Panc1 (cell line): ENCODE results near the gene ADIPOR1. TPM values are rescaled to one million over a fixed set of nuclear protein-coding genes. Genes with fewer than 3 reads are reported as not detected.
"Not testable (repeated sequence)": the region's sequence is repeated elsewhere in the genome, so short reads cannot be mapped to it uniquely, and the experiment has no call there.

Source experiments
- ATAC-seq: fragments of 200-7000 bp; cut with Tn5 transposase; 2 replicates; pipeline ENCODE4 v1.9.1; 2020; ENCODE audit warnings: mild to moderate bottlenecking, moderate library complexity
- BruUV-seq: library from RNA; stranded (reverse); fragments of 400-500 nt; replicated peaks from 2 replicates; lab custom pipeline; 2021; lab: Mats Ljungman, UMichigan
- CTCF ChIA-PET: fragments of 300-600 bp; sonication (Branson Sonifier 250); formaldehyde crosslinking; loops from one replicate; lab custom pipeline; 2022; ENCODE audit warnings: antibody characterized with exemption; lab: Charles Lee
- POLR2A ChIA-PET: fragments of 300-600 bp; sonication (Branson Sonifier 250); formaldehyde crosslinking; loops from one replicate; lab custom pipeline; 2022; ENCODE audit warnings: antibody characterized with exemption; lab: Charles Lee
- DNase-seq: peaks from one replicate; pipeline ENCODE4 v3.0.0-alpha.2; 2010; ENCODE audit warnings: low read depth, low spot score
- H3K27ac ChIP-seq: 2 replicates; pipeline ENCODE4 v1.5.1; 2011; ENCODE audit warnings: mild to moderate bottlenecking, low read length, inconsistent platforms
- H3K27me3 ChIP-seq: fragments of 200-500 bp; sonication (Bioruptor generic); 2 replicates; pipeline ENCODE4 v1.6.0; 2014; ENCODE audit warnings: low read length, inconsistent platforms; ENCODE audit not compliant: control insufficient read depth, insufficient read depth
- H3K36me3 ChIP-seq: fragments of 200-500 bp; sonication (Bioruptor generic); 2 replicates; pipeline ENCODE4 v1.5.1; 2014; ENCODE audit warnings: inconsistent platforms, mild to moderate bottlenecking, low read length, moderate library complexity; ENCODE audit not compliant: control insufficient read depth, insufficient read depth
- H3K4me1 ChIP-seq: 2 replicates; pipeline ENCODE4 v1.5.1; 2011; ENCODE audit warnings: inconsistent platforms, mild to moderate bottlenecking, low read length, moderate library complexity; ENCODE audit not compliant: control insufficient read depth, insufficient read depth
- H3K4me3 ChIP-seq, 2 experiments: 2 replicates each; pipeline ENCODE4 v1.5.1; 2011 to 2012; ENCODE audit warnings: low read depth in 2 of 2, low read length in 2 of 2, mild to moderate bottlenecking in 2 of 2, inconsistent platforms in 1 of 2, moderate library complexity in 1 of 2
- H3K9me3 ChIP-seq: fragments of 200-500 bp; sonication (Bioruptor generic); 2 replicates; pipeline ENCODE4 v1.5.1; 2014; ENCODE audit warnings: low read depth, mild to moderate bottlenecking, inconsistent platforms, low read length, moderate library complexity; ENCODE audit not compliant: control insufficient read depth, insufficient read depth
- POLR2AphosphoS5 ChIP-seq: IDR thresholded peaks from 2 replicates; pipeline ENCODE4 v1.6.1; 2012; ENCODE audit warnings: mild to moderate bottlenecking, low read depth, low read length, moderate library complexity
- SIN3A ChIP-seq: IDR thresholded peaks from 2 replicates; pipeline ENCODE4 v1.6.1; 2012; ENCODE audit warnings: low read depth, mild to moderate bottlenecking, low read length, moderate library complexity, borderline replicate concordance; ENCODE audit not compliant: insufficient read depth
- TCF7L2 ChIP-seq: IDR thresholded peaks from 2 replicates; pipeline ENCODE4 v1.6.1; 2011; ENCODE audit warnings: mild to moderate bottlenecking, low read depth, low read length, inconsistent platforms
- in situ Hi-C: cut with HindIII; loops from 2 replicates; pipeline ENCODE4 v1.10.0; 2016; ENCODE audit warnings: low sequenced_read_pairs, low pct_unique_long_range_greater_than_20kb
- intact Hi-C: fragments of 100-400 bp; cut with micrococcal nuclease; formaldehyde crosslinking; loops from one replicate; pipeline ENCODE4 v1.10.0; 2022; ENCODE audit not compliant: unreplicated experiment
- total RNA-seq: library from RNA; stranded (reverse); gene quantifications from one replicate; pipeline ENCODE4 v1.2.1, GENCODE V29; 2021; ENCODE audit not compliant: unreplicated experiment
- TF ChIP-seq, protein P1 (sequence below), 2 experiments: IDR thresholded peaks; 2 replicates each; pipeline ENCODE4 v1.6.1; 2011 to 2012; ENCODE audit warnings: low read depth in 2 of 2, control low read depth in 1 of 2, low read length in 1 of 2, mild to moderate bottlenecking in 1 of 2, moderate library complexity in 1 of 2; ENCODE audit not compliant: insufficient read depth in 1 of 2
- TF ChIP-seq, protein P2 (sequence below): fragments of 450-650 bp; IDR thresholded peaks from 2 replicates; pipeline ENCODE4 v1.5.1; 2017; ENCODE audit warnings: mild to moderate bottlenecking

Gene ADIPOR1
- total RNA-seq, 1 experiment from 2014 or later, result 78.2 TPM

DNA sequence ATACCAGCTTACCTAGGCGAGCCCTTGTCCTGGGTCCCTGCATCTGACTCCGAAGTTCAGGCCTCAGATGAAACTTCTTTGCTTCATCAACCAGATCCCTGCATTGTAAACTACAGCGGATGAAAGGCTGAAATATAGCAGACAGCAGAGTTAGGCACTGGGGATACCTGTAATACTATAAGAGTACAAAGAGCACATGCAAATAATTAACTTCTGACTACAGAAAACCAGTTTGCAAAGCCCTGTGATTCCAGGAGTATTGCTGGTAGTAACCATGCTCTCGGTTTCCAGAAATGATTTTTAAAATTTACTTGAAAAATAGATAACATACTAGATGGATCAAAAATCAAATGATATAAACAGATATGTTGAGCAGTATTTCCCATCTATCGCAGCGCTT lies 49.1 kb downstream of the ADIPOR1 start:
- no peak for TF ChIP-seq POLR2AphosphoS5
- TF ChIP-seq, protein P1, sequence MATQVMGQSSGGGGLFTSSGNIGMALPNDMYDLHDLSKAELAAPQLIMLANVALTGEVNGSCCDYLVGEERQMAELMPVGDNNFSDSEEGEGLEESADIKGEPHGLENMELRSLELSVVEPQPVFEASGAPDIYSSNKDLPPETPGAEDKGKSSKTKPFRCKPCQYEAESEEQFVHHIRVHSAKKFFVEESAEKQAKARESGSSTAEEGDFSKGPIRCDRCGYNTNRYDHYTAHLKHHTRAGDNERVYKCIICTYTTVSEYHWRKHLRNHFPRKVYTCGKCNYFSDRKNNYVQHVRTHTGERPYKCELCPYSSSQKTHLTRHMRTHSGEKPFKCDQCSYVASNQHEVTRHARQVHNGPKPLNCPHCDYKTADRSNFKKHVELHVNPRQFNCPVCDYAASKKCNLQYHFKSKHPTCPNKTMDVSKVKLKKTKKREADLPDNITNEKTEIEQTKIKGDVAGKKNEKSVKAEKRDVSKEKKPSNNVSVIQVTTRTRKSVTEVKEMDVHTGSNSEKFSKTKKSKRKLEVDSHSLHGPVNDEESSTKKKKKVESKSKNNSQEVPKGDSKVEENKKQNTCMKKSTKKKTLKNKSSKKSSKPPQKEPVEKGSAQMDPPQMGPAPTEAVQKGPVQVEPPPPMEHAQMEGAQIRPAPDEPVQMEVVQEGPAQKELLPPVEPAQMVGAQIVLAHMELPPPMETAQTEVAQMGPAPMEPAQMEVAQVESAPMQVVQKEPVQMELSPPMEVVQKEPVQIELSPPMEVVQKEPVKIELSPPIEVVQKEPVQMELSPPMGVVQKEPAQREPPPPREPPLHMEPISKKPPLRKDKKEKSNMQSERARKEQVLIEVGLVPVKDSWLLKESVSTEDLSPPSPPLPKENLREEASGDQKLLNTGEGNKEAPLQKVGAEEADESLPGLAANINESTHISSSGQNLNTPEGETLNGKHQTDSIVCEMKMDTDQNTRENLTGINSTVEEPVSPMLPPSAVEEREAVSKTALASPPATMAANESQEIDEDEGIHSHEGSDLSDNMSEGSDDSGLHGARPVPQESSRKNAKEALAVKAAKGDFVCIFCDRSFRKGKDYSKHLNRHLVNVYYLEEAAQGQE (IDR thresholded peaks at IDR 0.05; ENCODE audit: insufficient read depth in 1 of 2, low read depth in 2 of 2, low read length in 1 of 2), result no peak
- TF ChIP-seq TCF7L2, result no peak
- TF ChIP-seq SIN3A, result no peak
- TF ChIP-seq, protein P2, sequence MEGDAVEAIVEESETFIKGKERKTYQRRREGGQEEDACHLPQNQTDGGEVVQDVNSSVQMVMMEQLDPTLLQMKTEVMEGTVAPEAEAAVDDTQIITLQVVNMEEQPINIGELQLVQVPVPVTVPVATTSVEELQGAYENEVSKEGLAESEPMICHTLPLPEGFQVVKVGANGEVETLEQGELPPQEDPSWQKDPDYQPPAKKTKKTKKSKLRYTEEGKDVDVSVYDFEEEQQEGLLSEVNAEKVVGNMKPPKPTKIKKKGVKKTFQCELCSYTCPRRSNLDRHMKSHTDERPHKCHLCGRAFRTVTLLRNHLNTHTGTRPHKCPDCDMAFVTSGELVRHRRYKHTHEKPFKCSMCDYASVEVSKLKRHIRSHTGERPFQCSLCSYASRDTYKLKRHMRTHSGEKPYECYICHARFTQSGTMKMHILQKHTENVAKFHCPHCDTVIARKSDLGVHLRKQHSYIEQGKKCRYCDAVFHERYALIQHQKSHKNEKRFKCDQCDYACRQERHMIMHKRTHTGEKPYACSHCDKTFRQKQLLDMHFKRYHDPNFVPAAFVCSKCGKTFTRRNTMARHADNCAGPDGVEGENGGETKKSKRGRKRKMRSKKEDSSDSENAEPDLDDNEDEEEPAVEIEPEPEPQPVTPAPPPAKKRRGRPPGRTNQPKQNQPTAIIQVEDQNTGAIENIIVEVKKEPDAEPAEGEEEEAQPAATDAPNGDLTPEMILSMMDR, result no peak
- ATAC-seq (no peak), DNase-seq (no peak)
- in situ Hi-C loops, result no loop called here
- POLR2A ChIA-PET, result no interaction called here
- peaks cover 35% of the 10 kb centered on the region for H3K36me3 ChIP-seq
- H3K4me3 ChIP-seq, result no peak overlapping the region
- intact Hi-C loops, result no loop called here
- no peaks in the 10 kb centered on the region for H3K4me1 ChIP-seq
- no TSS peak for BruUV-seq
- no peaks in the 10 kb centered on the region for H3K27me3 ChIP-seq
- CTCF ChIA-PET, result no interaction called here
- H3K9me3 ChIP-seq, result no peaks in the 10 kb centered on the region
- H3K27ac ChIP-seq, result no peak overlapping the region

- ChIA-PET CTCF (no interaction called here), POLR2A (no interaction called here)
- Histone ChIP-seq H3K4me3 (no peak overlapping the region), H3K27me3 (no peaks in the 10 kb centered on the region), H3K9me3 (no peaks in the 10 kb centered on the region), H3K36me3 (peaks cover 23% of the 10 kb centered on the region), H3K27ac (no peak overlapping the region), H3K4me1 (no peaks in the 10 kb centered on the region)
- in situ Hi-C loops (no loop called here), intact Hi-C loops (no loop called here)
- no TSS peak for BruUV-seq
- TF ChIP-seq, protein P2, result no peak
- TF ChIP-seq, protein P1 (IDR thresholded peaks at IDR 0.05; ENCODE audit: insufficient read depth in 1 of 2, low read depth in 2 of 2, low read length in 1 of 2), result no peak
- TF ChIP-seq SIN3A, result no peak
- TF ChIP-seq TCF7L2, result no peak
- no peak for TF ChIP-seq POLR2AphosphoS5
- DNase-seq, result no peak
- no peak for ATAC-seq
Measured at GRCh38 chr1:202905331-202905730, 52.8 kb downstream of the ADIPOR1 start.

- H3K9me3 ChIP-seq, intact Hi-C loops, H3K36me3 ChIP-seq, H3K4me1 ChIP-seq, BruUV-seq, H3K27me3 ChIP-seq, in situ Hi-C loops, ATAC-seq, H3K4me3 ChIP-seq, H3K27ac ChIP-seq, DNase-seq, CTCF ChIA-PET: not testable (repeated sequence)
- POLR2A ChIA-PET, result interaction anchor here (0.7 kb wide), 1 partner anchor 47 kb away, joined by 3 read pairs; no protein-coding TSS in a partner anchor
Measured at GRCh38 chr1:202903808-202904207, 54.3 kb downstream of the ADIPOR1 start.
